GM19099 (cell line): Measurements from ENCODE around the gene FCRL1.

Source experiments
- POLR2A ChIP-seq: IDR thresholded peaks from 3 replicates; pipeline ENCODE4 v1.6.1; 2011; ENCODE audit warnings: low read depth; ENCODE audit not compliant: insufficient read length; ENCODE audit errors: extremely low read depth

Gene FCRL1

DNA sequence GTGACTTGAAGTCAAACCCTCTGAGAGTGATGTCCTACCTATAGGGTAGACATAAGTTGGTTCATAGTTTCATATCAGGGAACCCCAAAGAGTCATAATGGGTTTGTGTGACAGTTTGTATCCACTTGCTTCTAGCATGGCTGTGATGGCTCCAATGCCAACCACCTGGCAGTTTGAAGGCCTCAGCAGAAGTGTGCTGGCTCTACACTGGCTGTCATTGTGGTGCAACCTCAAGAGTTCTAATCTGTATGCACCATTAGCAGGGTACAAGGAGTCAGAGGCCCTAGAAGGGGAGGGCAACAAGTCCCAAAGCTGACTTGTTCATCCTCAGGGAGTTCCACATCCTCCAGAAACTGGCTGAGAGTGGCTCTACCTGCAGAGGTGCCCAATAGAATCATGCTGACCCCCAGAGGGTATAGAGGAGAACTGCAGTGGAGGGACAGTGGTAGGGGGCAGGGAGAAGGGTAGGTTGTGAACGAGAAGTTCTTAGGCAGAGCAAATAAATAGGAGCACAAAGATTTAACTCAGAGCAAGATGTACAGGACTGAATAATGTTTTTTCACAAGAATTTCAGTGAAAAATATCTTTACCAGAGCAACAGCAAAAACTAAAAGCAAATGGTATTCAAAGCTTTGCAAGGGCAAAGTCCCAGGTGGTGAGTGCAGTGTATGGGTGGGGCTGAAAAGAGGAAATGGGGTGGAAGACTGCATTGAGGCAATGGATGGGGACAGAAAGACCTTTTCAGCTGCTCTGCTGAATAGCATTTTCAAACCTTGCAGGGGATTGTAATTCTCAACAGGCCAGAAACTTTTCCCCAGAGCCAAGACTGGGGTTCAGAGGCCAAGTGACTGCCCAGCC lies 46.2 kb downstream of the FCRL1 start:
- TF ChIP-seq POLR2A, result no peak

DNA sequence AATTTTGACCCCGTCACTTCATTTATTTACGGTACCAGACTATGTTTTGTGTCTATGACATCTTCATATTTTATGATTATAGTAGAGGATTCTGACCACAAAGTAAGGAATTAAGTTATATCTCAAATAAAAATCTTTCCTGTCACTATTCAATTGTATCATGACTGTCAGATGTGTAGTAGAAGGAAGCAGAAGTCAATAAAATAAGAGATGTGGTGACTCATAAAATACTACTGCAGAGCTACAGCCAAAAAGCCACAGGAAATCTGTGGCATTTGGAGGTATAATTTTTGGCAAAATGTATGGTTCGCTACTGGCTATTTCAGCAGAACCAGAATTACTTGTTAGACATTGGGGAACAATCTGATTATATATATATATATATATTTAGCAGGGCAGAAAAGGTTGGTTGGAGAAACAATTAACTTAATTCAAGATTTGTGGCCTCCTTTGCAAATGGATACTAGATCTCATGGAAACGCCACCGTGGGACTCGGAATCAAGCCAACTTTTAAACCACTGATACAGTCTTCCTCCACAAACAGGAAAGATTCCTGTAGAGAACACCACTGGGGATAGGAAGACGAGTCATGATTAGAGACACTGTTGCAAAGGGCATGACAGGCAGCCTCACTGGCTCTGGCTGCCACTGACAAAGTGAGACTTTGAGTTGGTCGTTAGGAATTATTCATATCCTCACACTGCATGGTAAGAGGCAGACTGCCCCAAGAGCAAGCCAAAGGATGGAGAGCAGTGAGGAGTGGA lies 48.1 kb downstream of the FCRL1 start:
- no peak for TF ChIP-seq POLR2A

DNA sequence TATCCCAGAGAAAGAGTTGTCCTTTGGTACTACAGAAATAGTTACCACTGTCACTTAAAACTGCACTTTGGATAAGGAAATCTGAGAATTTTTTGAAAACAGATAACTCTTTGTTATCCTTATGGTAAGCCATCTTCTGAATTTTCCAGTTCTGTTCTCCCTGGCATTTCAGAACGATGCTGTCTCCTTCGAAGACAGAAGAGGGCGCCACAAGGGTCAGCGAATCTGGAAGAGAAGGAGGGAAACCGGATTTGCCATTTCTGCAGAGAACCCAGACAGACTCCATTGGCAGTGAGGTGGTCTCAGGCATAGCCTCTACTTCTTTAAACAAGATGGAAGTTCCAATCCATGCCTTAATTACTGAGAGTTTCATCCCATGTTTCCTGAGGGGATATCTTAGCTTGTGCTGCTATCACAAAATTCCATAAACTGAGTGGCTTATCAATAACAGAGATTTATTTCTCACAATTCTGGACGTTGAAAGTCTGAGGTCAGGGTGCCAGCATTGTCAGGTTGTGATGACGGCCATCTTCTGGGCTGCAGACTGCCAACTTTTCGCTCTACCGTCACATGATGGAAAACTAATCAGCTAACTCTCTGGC lies 49.4 kb downstream of the FCRL1 start:
- no peak for TF ChIP-seq POLR2A

DNA sequence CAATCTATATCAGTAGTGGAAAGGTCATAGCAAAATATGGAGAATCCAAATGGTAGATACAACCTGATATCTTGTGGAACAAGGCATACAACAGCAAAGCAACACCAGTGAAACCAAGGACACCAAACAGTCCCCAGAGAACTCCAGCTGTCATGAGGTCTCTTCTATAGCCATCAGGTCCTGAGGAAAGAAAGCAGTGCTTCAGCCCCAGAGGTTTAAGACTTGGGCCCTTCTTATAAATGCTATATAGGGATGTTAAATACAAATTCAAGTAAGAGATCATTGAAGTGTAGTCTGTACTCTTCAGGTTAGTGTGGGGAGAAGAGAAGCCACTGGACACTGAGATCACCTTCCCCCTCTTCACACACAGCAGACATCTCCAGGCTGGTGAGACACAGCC lies 53.1 kb downstream of the FCRL1 start:
- TF ChIP-seq POLR2A, result no peak

DNA sequence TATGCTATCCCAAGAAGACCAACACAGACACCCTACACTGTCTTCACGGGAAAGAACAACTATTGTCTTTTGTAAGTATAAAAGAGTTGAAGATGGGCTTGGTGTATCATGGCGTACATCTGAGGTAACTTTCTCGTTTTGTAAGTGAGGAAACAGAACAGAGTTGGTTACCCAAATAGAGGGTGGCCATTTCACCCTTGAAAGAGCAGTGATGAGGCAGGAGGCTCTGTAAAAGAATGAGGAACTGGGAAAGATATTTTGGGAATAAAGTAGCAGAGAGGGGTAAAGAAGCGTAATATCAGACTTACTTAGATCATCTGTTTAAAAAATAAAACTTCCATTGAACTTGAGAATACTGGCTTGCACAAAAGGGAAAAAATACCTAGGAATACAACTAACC lies 61.9 kb downstream of the FCRL1 start:
- no peak for TF ChIP-seq POLR2A

DNA sequence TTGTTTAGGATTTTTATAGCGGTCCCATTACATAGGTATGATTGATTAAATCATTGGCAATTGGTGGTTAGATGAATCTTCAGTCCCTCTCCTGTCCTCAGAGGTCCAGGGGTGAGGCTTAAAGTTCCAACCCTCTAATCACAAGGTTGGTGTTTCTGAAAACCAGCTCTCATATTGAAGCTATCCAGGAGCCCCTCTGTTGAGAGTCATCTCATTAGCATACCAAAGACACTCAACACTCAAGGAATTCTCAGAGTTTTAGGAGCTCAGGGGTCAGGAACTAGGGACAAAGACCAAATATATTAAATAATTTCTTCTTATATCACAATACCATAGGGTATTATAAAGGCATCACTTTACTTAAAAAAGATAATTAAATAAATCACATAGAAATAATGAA lies 66.3 kb downstream of the FCRL1 start:
- no peak for TF ChIP-seq POLR2A

DNA sequence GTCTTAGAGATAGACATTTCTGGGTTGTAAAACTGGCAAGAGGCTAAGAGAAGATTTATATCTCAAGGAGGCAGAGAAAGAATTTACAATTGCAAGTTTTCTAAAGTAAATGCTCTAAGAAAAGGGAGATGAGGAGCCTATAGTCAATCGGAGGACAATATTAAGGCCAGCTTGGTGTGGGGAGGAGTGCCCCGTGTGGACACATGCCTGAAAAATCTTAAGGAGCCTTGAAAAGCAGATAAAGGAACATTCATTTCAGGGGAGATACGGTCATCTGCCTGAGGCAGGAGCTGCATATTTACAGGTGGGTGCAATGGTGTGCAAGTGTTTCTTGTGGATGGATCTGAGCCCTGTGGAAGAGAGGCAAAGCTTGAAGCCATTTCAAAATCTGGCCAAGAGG lies 68.6 kb downstream of the FCRL1 start:
- TF ChIP-seq POLR2A, result no peak

DNA sequence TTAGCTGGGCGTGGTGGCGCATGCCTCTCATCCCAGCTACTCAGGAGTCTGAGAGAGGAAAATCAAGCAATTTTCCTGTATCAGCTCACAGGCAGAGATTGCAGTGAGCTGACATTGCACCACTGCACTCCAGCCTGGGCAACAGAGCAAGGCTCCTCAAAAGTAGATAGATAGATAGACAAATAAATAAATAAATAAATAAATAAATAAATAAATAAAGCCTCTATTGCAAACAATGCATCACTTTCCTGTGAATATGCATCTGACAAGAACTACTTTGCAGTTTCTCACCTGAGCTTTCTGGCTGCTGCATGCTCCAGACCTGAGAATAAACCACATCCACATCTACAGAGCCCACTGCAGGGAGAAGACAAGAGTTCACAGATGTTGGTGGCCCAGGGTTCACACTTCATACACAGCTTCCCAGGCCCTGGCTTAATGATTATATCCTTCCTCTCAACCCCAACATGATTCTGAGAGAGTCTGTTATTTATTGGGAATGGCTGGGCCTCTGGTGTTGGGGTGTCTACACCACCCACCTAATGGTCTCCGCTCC lies 71.6 kb downstream of the FCRL1 start:
- no peak for TF ChIP-seq POLR2A
